Smooth muscle cell (in vitro differentiated cells): ENCODE data around the gene KCNMA1. TPM values are rescaled to one million over a fixed set of nuclear protein-coding genes. Genes with fewer than 3 reads are reported as not detected.
"Not testable (repeated sequence)": the region's sequence is repeated elsewhere in the genome, so short reads cannot be mapped to it uniquely, and the experiment has no call there.

Experiments
- DNase-seq: peaks from one replicate; lab custom pipeline; 2025; ENCODE audit not compliant: unreplicated experiment; lab: John Stamatoyannopoulos, UW
- H2AFZ ChIP-seq: fragments of 200-600 bp; sonication (generic); 2 replicates; pipeline ENCODE4 v1.6.0; 2016; ENCODE audit warnings: antibody characterized with exemption, low read depth, mild to moderate bottlenecking
- H3F3A ChIP-seq: fragments of 200-600 bp; sonication (generic); 2 replicates; pipeline ENCODE4 v1.6.0; 2017; ENCODE audit warnings: antibody characterized with exemption, low read depth
- H3K27ac ChIP-seq: fragments of 200-600 bp; sonication (generic); 2 replicates; pipeline ENCODE4 v1.5.1; 2016; ENCODE audit warnings: low read depth, mild to moderate bottlenecking
- H3K27me3 ChIP-seq: fragments of 200-600 bp; sonication (generic); 2 replicates; pipeline ENCODE4 v1.6.1; 2016; ENCODE audit warnings: low read depth, mild to moderate bottlenecking
- H3K36me3 ChIP-seq: fragments of 200-600 bp; sonication (generic); 2 replicates; pipeline ENCODE4 v1.5.1; 2016; ENCODE audit warnings: low read depth
- H3K4me1 ChIP-seq: fragments of 200-600 bp; sonication (generic); 2 replicates; pipeline ENCODE4 v1.5.1; 2016; ENCODE audit warnings: low read depth
- H3K4me2 ChIP-seq: fragments of 200-600 bp; sonication (generic); 2 replicates; pipeline ENCODE4 v1.6.0; 2016; ENCODE audit warnings: mild to moderate bottlenecking
- H3K4me3 ChIP-seq: fragments of 200-600 bp; sonication (generic); 2 replicates; pipeline ENCODE4 v1.5.1; 2016; ENCODE audit warnings: mild to moderate bottlenecking
- H3K79me2 ChIP-seq: fragments of 200-600 bp; sonication (generic); 2 replicates; pipeline ENCODE4 v1.6.0; 2016; ENCODE audit warnings: low read depth, mild to moderate bottlenecking
- H3K9ac ChIP-seq: fragments of 200-600 bp; sonication (generic); 2 replicates; pipeline ENCODE4 v1.6.0; 2016; ENCODE audit warnings: low read depth
- H3K9me3 ChIP-seq: fragments of 200-600 bp; sonication (generic); replicated peaks from 2 replicates; pipeline ENCODE4 v1.5.1; 2016; ENCODE audit warnings: low read depth
- H4K20me1 ChIP-seq: fragments of 200-600 bp; sonication (generic); 2 replicates; pipeline ENCODE4 v1.6.0; 2016; ENCODE audit warnings: low read depth
- CTCF ChIP-seq: fragments of 200-600 bp; sonication (generic); IDR thresholded peaks from 2 replicates; pipeline ENCODE4 v1.5.1; 2017; ENCODE audit warnings: borderline replicate concordance, mild to moderate bottlenecking, antibody characterized with exemption; ENCODE audit not compliant: insufficient read depth, poor library complexity, severe bottlenecking
- WGBS: methylation state at CpG from one replicate; pipeline ENCODE4 v1.1.7; 2016; ENCODE audit warnings: low lambda C conversion rate; 5-methylcytosine and 5-hydroxymethylcytosine counted together
- polyA plus RNA-seq: library from polyadenylated mRNA; unstranded; fragments of >200 nt; fragmentation: Nextera tagmentation; extraction: Ambion mirVana; gene quantifications from 2 replicates; pipeline ENCODE4 v1.2.1, GENCODE V29; 2016
- total RNA-seq: library from RNA; depleted of rRNA; stranded (reverse); fragments of >200 nt; gene quantifications from 2 replicates; pipeline ENCODE4 v1.2.3, GENCODE V29; 2014

Gene KCNMA1
- total and polyA plus RNA-seq, 2 experiments from 2014 or later, result 9.1 to 23.4 TPM

GRCh38 chr10:77347052-77347451, 290.6 kb downstream of the KCNMA1 start:
- no peak overlapping the region for H2AFZ ChIP-seq
- no peak overlapping the region for H3K4me3 ChIP-seq
- no peak for TF ChIP-seq CTCF

GRCh38 chr10:77341055-77341454, 296.6 kb downstream of the KCNMA1 start:
- no peak overlapping the region for H3K4me2 ChIP-seq
- H3F3A ChIP-seq, result no peaks in the 10 kb centered on the region
- no peak overlapping the region for H3K9ac ChIP-seq
- no peaks in the 10 kb centered on the region for H3K9me3 ChIP-seq
- H3K4me1 ChIP-seq, result no peaks in the 10 kb centered on the region
- H4K20me1 ChIP-seq, result no peaks in the 10 kb centered on the region
- no peak overlapping the region for H3K4me3 ChIP-seq
- no peaks in the 10 kb centered on the region for H3K79me2 ChIP-seq
- TF ChIP-seq CTCF, result no peak
- no peak overlapping the region for H2AFZ ChIP-seq
- no peak for DNase-seq
- no peaks in the 10 kb centered on the region for H3K27me3 ChIP-seq
- H3K27ac ChIP-seq, result no peak overlapping the region
- 60% methylated on average over 3 of the region's 3 CpGs for WGBS
- no peaks in the 10 kb centered on the region for H3K36me3 ChIP-seq

More at GRCh38 chr10:77347052-77347451, 290.6 kb downstream of the KCNMA1 start:
- H3K36me3 ChIP-seq, result no peaks in the 10 kb centered on the region
- H3K27me3 ChIP-seq, result no peaks in the 10 kb centered on the region
- H3K9ac ChIP-seq, result no peak overlapping the region
- no peak for DNase-seq
- no peaks in the 10 kb centered on the region for H4K20me1 ChIP-seq
- H3K79me2 ChIP-seq, result no peaks in the 10 kb centered on the region
- H3K9me3 ChIP-seq, result no peaks in the 10 kb centered on the region
- H3K4me1 ChIP-seq, result peaks cover 11% of the 10 kb centered on the region
- no peak overlapping the region for H3K27ac ChIP-seq
- H3F3A ChIP-seq, result peaks cover 16% of the 10 kb centered on the region
- 46% methylated on average over 2 of the region's 2 CpGs for WGBS
- H3K4me2 ChIP-seq, result no peak overlapping the region

- not testable (repeated sequence) for DNase-seq, H3K79me2 ChIP-seq, H2AFZ ChIP-seq, H3K27me3 ChIP-seq, H3K36me3 ChIP-seq, H3K4me2 ChIP-seq, H3K4me3 ChIP-seq, H4K20me1 ChIP-seq, H3K9me3 ChIP-seq, H3K4me1 ChIP-seq, H3K9ac ChIP-seq, H3K27ac ChIP-seq, H3F3A ChIP-seq
These were observed 297.7 kb downstream of the KCNMA1 start for GRCh38 chr10:77339872-77340271.

GRCh38 chr10:77339166-77339565, 298.4 kb downstream of the KCNMA1 start:
- 88% methylated on average over 1 of the region's 1 CpG for WGBS
- Histone ChIP-seq H3K9me3 (no peaks in the 10 kb centered on the region), H4K20me1 (no peaks in the 10 kb centered on the region), H3K4me3 (no peak overlapping the region), H3K4me1 (no peaks in the 10 kb centered on the region), H2AFZ (no peak overlapping the region), H3K27ac (no peak overlapping the region), H3K79me2 (no peaks in the 10 kb centered on the region), H3K9ac (no peak overlapping the region), H3K4me2 (no peak overlapping the region), H3K36me3 (no peaks in the 10 kb centered on the region), H3K27me3 (no peaks in the 10 kb centered on the region), H3F3A (no peaks in the 10 kb centered on the region)
- no peak for TF ChIP-seq CTCF
- no peak for DNase-seq
